CD4-positive, alpha-beta memory T cell (primary cell): ENCODE measurements around the gene PAPSS2. TPM values are rescaled to one million over a fixed set of nuclear protein-coding genes. Genes with fewer than 3 reads are reported as not detected.
A peak's percentile ranks its signal among the peaks of the same experiment; 100 is the strongest.

ENCODE experiments used
- CTCF ChIA-PET: fragments of 350-600 bp; sonication (Branson Sonifier 250); formaldehyde crosslinking; loops from one replicate; lab custom pipeline; 2021; ENCODE audit warnings: inconsistent platforms; ENCODE audit not compliant: partially characterized antibody; lab: Charles Lee
- POLR2A ChIA-PET: fragments of 350-600 bp; sonication (Branson Sonifier 250); formaldehyde crosslinking; loops from one replicate; lab custom pipeline; 2021; ENCODE audit not compliant: partially characterized antibody; lab: Charles Lee
- DNase-seq, 5 donors: peaks; one replicate each; pipeline versions ENCODE4 v3.0.0 to v3.0.0-alpha.2; 2020 to 2022; ENCODE audit warnings: mixed read lengths in 1 of 5
- H3K27ac ChIP-seq: one replicate; pipeline ENCODE4 v1.7.0; 2013; ENCODE audit warnings: low read depth, low read length
- H3K27me3 ChIP-seq: 2 replicates; pipeline ENCODE4 v1.7.0; 2013; ENCODE audit warnings: mild to moderate bottlenecking, low read length, moderate library complexity; ENCODE audit not compliant: insufficient read depth
- H3K36me3 ChIP-seq: 2 replicates; pipeline ENCODE4 v1.7.0; 2013; ENCODE audit warnings: mild to moderate bottlenecking, low read length, moderate library complexity; ENCODE audit not compliant: insufficient read depth
- H3K4me1 ChIP-seq: 2 replicates; pipeline ENCODE4 v1.7.0; 2013; ENCODE audit warnings: mild to moderate bottlenecking, low read length, moderate library complexity; ENCODE audit not compliant: insufficient read depth
- H3K4me3 ChIP-seq, 2 donors: one replicate each; pipeline ENCODE4 v1.7.0; 2013; ENCODE audit warnings: low read length in 2 of 2, mild to moderate bottlenecking in 1 of 2
- H3K9me3 ChIP-seq, 2 donors: one replicate each; pipeline ENCODE4 v1.7.0; 2013; ENCODE audit warnings: low read length in 2 of 2, control low read depth in 1 of 2; ENCODE audit not compliant: control insufficient read depth in 1 of 2
- H3K27ac Mint-ChIP-seq, 7 donors: one replicate each; pipeline ENCODE4 v1.8.0; 2020 to 2021; ENCODE audit warnings: mixed read lengths in 7 of 7, mild to moderate bottlenecking in 6 of 7, inconsistent platforms in 3 of 7, moderate library complexity in 3 of 7
- H3K27me3 Mint-ChIP-seq, 2 donors: one replicate each; pipeline ENCODE4 v1.8.0; 2020 to 2021; ENCODE audit warnings: mixed read lengths in 2 of 2
- H3K36me3 Mint-ChIP-seq, 2 donors: one replicate each; pipeline ENCODE4 v1.8.0; 2020 to 2021; ENCODE audit warnings: mixed read lengths in 2 of 2, inconsistent platforms in 1 of 2, mild to moderate bottlenecking in 1 of 2
- H3K4me1 Mint-ChIP-seq, 4 donors: one replicate each; pipeline ENCODE4 v1.8.0; 2020 to 2021; ENCODE audit warnings: mixed read lengths in 4 of 4, mild to moderate bottlenecking in 1 of 4
- H3K4me3 Mint-ChIP-seq, 8 donors: one replicate each; pipeline ENCODE4 v1.8.0; 2020 to 2021; ENCODE audit warnings: mixed read lengths in 8 of 8, mild to moderate bottlenecking in 7 of 8, moderate library complexity in 6 of 8, inconsistent platforms in 3 of 8
- H3K9me3 Mint-ChIP-seq, 8 donors: one replicate each; pipeline ENCODE4 v1.8.0; 2020 to 2021; ENCODE audit warnings: mixed read lengths in 8 of 8, mild to moderate bottlenecking in 5 of 8, inconsistent platforms in 3 of 8, moderate library complexity in 1 of 8
- intact Hi-C: fragments of 100-400 bp; cut with micrococcal nuclease; formaldehyde crosslinking; loops from one replicate; pipeline ENCODE4 v1.15.1; 2023
- polyA plus RNA-seq, 2 donors: library from polyadenylated mRNA; unstranded; fragments of 300-500 nt; fragmentation: Illumina TruSeq; gene quantifications; one replicate each; pipeline ENCODE4 v1.2.3, GENCODE V29; 2021
- total RNA-seq, 2 experiments: library from RNA; stranded (reverse); gene quantifications; one replicate each; pipeline ENCODE4 v1.2.3, GENCODE V29; 2021

PAPSS2 gene
- total and polyA plus RNA-seq, 4 experiments from 2014 or later: 0.15 to 0.73 (median 0.31) TPM

- Histone ChIP-seq H3K27me3 (no peaks in the 10 kb centered on the region), H3K27ac (no peak overlapping the region), H3K9me3 (no peaks in the 10 kb centered on the region), H3K4me3 (no peak overlapping the region), H3K36me3 (no peaks in the 10 kb centered on the region), H3K4me1 (no peaks in the 10 kb centered on the region)
- intact Hi-C loops: no loop called here
- ChIA-PET POLR2A (no interaction called here), CTCF (no interaction called here)
- no peak overlapping the region for H3K27ac Mint-ChIP-seq
- H3K4me3 Mint-ChIP-seq: no peak overlapping the region
- peaks cover 0 to 3% of the 10 kb centered on the region in 2 donors for H3K36me3 Mint-ChIP-seq
- H3K4me1 Mint-ChIP-seq: peaks cover 2 to 8% (median 5%) of the 10 kb centered on the region in 4 donors
- H3K9me3 Mint-ChIP-seq: peaks cover 0 to 6% (median 3%) of the 10 kb centered on the region in 8 donors
- no peak for DNase-seq
- peaks cover 0 to 1% of the 10 kb centered on the region in 2 donors for H3K27me3 Mint-ChIP-seq
These were observed 27.2 kb upstream of the PAPSS2 start for GRCh38 chr10:87632454-87632853.

GRCh38 chr10:87634311-87634710, 25.4 kb upstream of the PAPSS2 start:
- DNase-seq: no peak
- no peak overlapping the region for H3K27ac Mint-ChIP-seq
- peaks cover 2 to 8% (median 5%) of the 10 kb centered on the region in 4 donors for H3K4me1 Mint-ChIP-seq
- no peak overlapping the region for H3K27ac ChIP-seq
- intact Hi-C loops: no loop called here
- no peak overlapping the region for H3K4me3 ChIP-seq
- CTCF ChIA-PET: no interaction called here
- H3K36me3 ChIP-seq: no peaks in the 10 kb centered on the region
- H3K4me3 Mint-ChIP-seq: no peak overlapping the region
- H3K9me3 Mint-ChIP-seq: peaks cover 0 to 6% (median 3%) of the 10 kb centered on the region in 8 donors
- H3K4me1 ChIP-seq: no peaks in the 10 kb centered on the region
- peaks cover 0 to 1% of the 10 kb centered on the region in 2 donors for H3K27me3 Mint-ChIP-seq
- H3K36me3 Mint-ChIP-seq: peaks cover 0 to 3% of the 10 kb centered on the region in 2 donors
- POLR2A ChIA-PET: no interaction called here
- H3K9me3 ChIP-seq: no peaks in the 10 kb centered on the region
- H3K27me3 ChIP-seq: no peaks in the 10 kb centered on the region

- Histone ChIP-seq H3K27ac (no peak overlapping the region), H3K27me3 (no peaks in the 10 kb centered on the region), H3K36me3 (no peaks in the 10 kb centered on the region), H3K9me3 (no peaks in the 10 kb centered on the region), H3K4me1 (no peaks in the 10 kb centered on the region), H3K4me3 (no peak overlapping the region)
- ChIA-PET POLR2A (no interaction called here), CTCF (no interaction called here)
- Mint-ChIP-seq H3K9me3 (peaks cover 0 to 6% (median 3%) of the 10 kb centered on the region in 8 donors), H3K36me3 (peaks cover 0 to 3% of the 10 kb centered on the region in 2 donors), H3K27ac (peak overlapping the region in 1 of 7 donors; percentile 38), H3K4me1 (peaks cover 2 to 8% (median 5%) of the 10 kb centered on the region in 4 donors), H3K27me3 (no peaks in the 10 kb centered on the region), H3K4me3 (peak overlapping the region in 1 of 8 donors; percentile 6)
- intact Hi-C loops: no loop called here
- peak in 1 of 5 donors; percentile 15 for DNase-seq
These were observed 24.0 kb upstream of the PAPSS2 start for GRCh38 chr10:87635498-87636312.

GRCh38 chr10:87636313-87636915, 23.3 kb upstream of the PAPSS2 start:
- H3K27ac ChIP-seq: no peak overlapping the region
- Mint-ChIP-seq H3K27ac (no peak overlapping the region), H3K36me3 (no peaks in the 10 kb centered on the region), H3K4me3 (no peak overlapping the region), H3K27me3 (no peaks in the 10 kb centered on the region), H3K4me1 (peaks cover 2 to 8% (median 5%) of the 10 kb centered on the region in 4 donors), H3K9me3 (peaks cover 0 to 6% (median 3%) of the 10 kb centered on the region in 8 donors)
- DNase-seq: peak in 1 of 5 donors; percentile 28
- CTCF ChIA-PET: no interaction called here
- H3K36me3 ChIP-seq: no peaks in the 10 kb centered on the region
- no peaks in the 10 kb centered on the region for H3K27me3 ChIP-seq
- no peaks in the 10 kb centered on the region for H3K4me1 ChIP-seq
- no peak overlapping the region for H3K4me3 ChIP-seq
- H3K9me3 ChIP-seq: no peaks in the 10 kb centered on the region
- POLR2A ChIA-PET: no interaction called here
- intact Hi-C loops: no loop called here

- Histone ChIP-seq H3K36me3 (no peaks in the 10 kb centered on the region), H3K4me1 (no peaks in the 10 kb centered on the region), H3K27me3 (no peaks in the 10 kb centered on the region), H3K4me3 (no peak overlapping the region), H3K27ac (no peak overlapping the region), H3K9me3 (no peaks in the 10 kb centered on the region)
- H3K9me3 Mint-ChIP-seq: peaks cover 0 to 3% (median 0%) of the 10 kb centered on the region in 8 donors
- H3K27me3 Mint-ChIP-seq: no peaks in the 10 kb centered on the region
- ChIA-PET POLR2A (no interaction called here), CTCF (no interaction called here)
- intact Hi-C loops: no loop called here
- DNase-seq: no peak
- H3K4me3 Mint-ChIP-seq: no peak overlapping the region
- H3K27ac Mint-ChIP-seq: no peak overlapping the region
- peaks cover 2 to 8% (median 5%) of the 10 kb centered on the region in 4 donors for H3K4me1 Mint-ChIP-seq
- H3K36me3 Mint-ChIP-seq: no peaks in the 10 kb centered on the region
These were observed 20.2 kb upstream of the PAPSS2 start for GRCh38 chr10:87639493-87639892.

- peaks cover 2 to 8% (median 5%) of the 10 kb centered on the region in 4 donors for H3K4me1 Mint-ChIP-seq
- Histone ChIP-seq H3K36me3 (no peaks in the 10 kb centered on the region), H3K27ac (no peak overlapping the region), H3K4me3 (no peak overlapping the region), H3K4me1 (no peaks in the 10 kb centered on the region), H3K27me3 (no peaks in the 10 kb centered on the region), H3K9me3 (no peaks in the 10 kb centered on the region)
- intact Hi-C loops: no loop called here
- no peak overlapping the region for H3K27ac Mint-ChIP-seq
- H3K4me3 Mint-ChIP-seq: no peak overlapping the region
- ChIA-PET POLR2A (no interaction called here), CTCF (no interaction called here)
- H3K36me3 Mint-ChIP-seq: no peaks in the 10 kb centered on the region
- H3K9me3 Mint-ChIP-seq: no peaks in the 10 kb centered on the region
- H3K27me3 Mint-ChIP-seq: no peaks in the 10 kb centered on the region
- DNase-seq: no peak
These were observed 19.6 kb upstream of the PAPSS2 start for GRCh38 chr10:87640043-87640442.

- H3K36me3 Mint-ChIP-seq: no peaks in the 10 kb centered on the region
- POLR2A ChIA-PET: no interaction called here
These were observed 17.2 kb upstream of the PAPSS2 start for GRCh38 chr10:87642486-87642885.

More at GRCh38 chr10:87642486-87642885, 17.2 kb upstream of the PAPSS2 start:
- DNase-seq: no peak
- CTCF ChIA-PET: interaction anchor here (2.5 kb wide), 1 partner anchor 15 kb away, joined by 7 read pairs; no protein-coding TSS in a partner anchor
- Mint-ChIP-seq H3K4me3 (no peak overlapping the region), H3K27me3 (no peaks in the 10 kb centered on the region), H3K27ac (no peak overlapping the region), H3K9me3 (peaks cover 0 to 7% (median 0%) of the 10 kb centered on the region in 8 donors), H3K4me1 (no peaks in the 10 kb centered on the region)
- Histone ChIP-seq H3K9me3 (no peaks in the 10 kb centered on the region), H3K4me3 (no peak overlapping the region), H3K4me1 (no peaks in the 10 kb centered on the region), H3K36me3 (no peaks in the 10 kb centered on the region), H3K27me3 (no peaks in the 10 kb centered on the region), H3K27ac (no peak overlapping the region)
- intact Hi-C loops: no loop called here
